HG02798 (cell line): ENCODE measurements around the gene ZNF334.

ENCODE experiments used
- ATAC-seq: cut with Tn5 transposase; IDR thresholded peaks from one replicate; pipeline ENCODE4 v1.9.1; 2021; ENCODE audit warnings: mild to moderate bottlenecking; ENCODE audit not compliant: unreplicated experiment, poor library complexity

ZNF334 gene

DNA sequence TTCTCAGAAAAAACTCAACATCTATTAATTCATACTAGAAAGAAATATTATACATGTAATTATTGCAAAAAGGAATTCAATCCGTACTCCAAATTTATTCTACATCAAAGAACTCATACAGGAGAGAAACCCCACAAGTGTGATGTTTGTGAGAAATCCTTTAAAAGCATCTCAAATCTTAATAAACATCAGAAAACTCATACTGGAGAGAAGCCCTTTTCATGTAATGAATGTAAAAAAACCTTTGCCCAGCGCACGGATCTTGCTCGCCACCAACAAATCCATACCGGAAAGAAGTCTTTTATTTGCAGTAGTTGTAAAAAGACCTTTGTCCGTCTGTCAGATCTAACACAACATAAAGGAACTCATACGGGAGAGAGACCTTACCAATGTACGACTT, 22.0 kb downstream of the ZNF334 start:
- ATAC-seq: no peak

DNA sequence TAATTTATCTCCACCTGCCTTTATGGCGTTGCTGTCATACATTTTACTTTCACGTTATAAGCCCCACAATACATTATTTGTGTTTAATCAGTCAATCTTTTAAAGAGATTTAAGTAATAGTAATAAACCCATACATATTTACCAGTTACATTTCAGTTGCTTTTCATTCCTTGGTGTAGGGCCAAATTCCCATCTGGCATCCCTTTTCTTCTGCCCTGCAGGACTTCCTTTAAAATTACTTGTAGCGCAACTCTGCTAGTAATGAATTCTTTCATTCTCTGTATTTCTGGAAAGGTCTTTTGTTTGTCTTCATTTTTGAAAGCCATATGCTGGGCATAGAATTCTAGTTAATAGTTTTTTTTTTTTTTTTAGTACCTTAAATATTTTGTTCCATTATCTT, 24.9 kb downstream of the ZNF334 start:
- ATAC-seq: no peak

- no peak for ATAC-seq
Measured at GRCh38 chr20:46487628-46488027, 25.7 kb downstream of the ZNF334 start.

- no peak for ATAC-seq
Measured at GRCh38 chr20:46485431-46485830, 27.9 kb downstream of the ZNF334 start.

GRCh38 chr20:46484954-46485353, 28.4 kb downstream of the ZNF334 start:
- ATAC-seq: no peak

- ATAC-seq: no peak
Measured at GRCh38 chr20:46483879-46484278, 29.5 kb downstream of the ZNF334 start.

- ATAC-seq: no peak
Measured at GRCh38 chr20:46482864-46483263, 30.5 kb downstream of the ZNF334 start.

GRCh38 chr20:46477640-46478039, 35.7 kb downstream of the ZNF334 start:
- no peak for ATAC-seq

GRCh38 chr20:46477225-46477624, 36.1 kb downstream of the ZNF334 start:
- no peak for ATAC-seq

DNA sequence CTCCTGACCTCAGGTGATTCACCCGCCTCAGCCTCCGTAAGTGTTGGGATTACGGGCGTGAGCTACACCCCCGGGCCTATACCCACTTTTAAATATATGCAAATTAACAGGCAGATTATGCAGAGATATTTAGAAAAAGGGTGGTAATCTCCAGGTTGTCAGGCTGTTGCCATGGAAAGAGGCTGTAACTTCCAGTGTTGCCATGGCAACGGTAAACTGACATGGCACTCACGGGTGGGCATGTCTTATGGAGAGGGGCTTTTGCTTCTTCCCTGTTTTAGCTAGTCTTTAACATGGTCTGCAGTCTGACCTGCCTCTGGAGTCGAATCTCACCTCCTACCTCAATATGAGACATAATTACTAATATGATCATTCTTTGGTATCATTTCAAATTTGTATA, 44.9 kb downstream of the ZNF334 start:
- ATAC-seq: no peak

DNA sequence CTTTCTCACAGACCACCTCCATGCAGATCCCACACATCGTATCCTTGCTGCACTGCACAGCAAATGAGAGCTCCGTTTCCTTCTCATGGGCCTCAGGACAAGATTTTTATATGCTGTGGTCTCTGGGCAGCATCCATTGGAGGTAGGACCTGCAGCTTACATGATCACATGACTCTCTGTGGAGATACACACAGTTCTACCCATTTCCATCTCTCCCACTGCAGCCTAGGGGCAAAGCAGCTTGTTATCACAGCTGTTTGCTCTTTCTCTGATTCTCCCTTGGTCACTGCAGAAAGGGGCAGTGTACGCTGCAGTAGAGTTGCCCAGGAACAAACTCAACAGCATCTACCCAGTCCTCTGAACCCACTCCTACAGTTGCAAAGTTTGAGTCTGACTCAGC, 48.9 kb downstream of the ZNF334 start:
- ATAC-seq: no peak

GRCh38 chr20:46463852-46464251, 49.5 kb downstream of the ZNF334 start:
- no peak for ATAC-seq

DNA sequence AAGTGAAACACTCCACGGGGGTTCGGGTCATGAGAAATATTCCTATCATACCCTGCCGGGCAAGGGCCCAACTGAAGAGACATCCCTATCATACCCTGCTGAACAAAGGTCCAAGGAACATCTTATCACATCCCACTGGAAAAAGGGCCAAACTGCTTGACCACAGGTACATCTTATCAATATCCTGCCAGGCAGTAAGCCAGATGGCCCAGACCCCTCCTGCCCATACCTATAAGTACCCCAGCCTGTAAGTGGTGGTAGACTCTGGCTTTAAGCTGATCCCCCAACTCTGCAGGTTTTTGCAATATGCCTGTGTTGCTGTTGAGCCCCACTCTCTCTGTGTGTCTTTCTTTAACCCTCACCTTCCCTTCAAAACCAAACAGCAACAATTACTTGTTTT, 51.6 kb downstream of the ZNF334 start:
- no peak for ATAC-seq

- ATAC-seq: no peak
Measured at GRCh38 chr20:46458866-46459750, 54.3 kb downstream of the ZNF334 start.

DNA sequence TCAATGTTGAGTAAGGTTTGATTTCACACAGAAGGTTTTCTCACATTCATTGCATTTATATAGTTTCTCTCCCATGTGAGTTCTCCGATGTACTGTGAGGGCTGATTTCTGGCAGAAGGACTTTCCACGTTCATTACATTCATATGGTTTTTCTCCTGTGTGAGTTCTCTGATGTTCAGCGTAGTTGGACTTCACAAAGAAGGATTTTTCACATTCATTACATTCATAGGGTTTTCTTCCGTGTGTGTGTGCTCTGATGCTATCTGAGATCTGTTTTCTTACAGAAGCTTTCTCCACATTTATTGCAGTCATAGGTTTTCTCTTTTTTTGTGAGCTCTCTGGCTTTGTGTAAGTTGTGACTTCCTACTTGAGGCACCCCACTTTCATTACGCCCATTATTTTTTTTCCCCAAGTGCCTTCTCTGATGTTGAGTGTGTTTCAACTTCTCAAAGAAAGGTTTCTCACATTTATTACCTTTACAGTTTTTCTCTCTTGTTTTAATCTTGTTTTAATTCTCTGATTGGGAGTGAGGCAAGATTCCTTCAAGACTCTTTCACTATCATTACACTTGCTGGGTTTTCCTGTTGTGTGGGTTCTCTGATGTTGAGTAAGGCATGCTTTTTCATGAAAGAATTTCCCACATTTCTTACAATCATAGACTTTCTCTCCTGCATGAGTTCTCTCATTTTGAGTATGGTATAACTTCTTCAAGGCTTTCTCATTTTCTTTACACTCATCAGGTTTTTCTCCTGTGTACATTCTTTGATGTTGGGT, 56.9 kb downstream of the ZNF334 start:
- no peak for ATAC-seq

- no peak for ATAC-seq
Measured at GRCh38 chr20:46455729-46456128, 57.6 kb downstream of the ZNF334 start.
